Stromal cell of bone marrow (primary cell): Measurements from ENCODE around the gene CMSS1.

ENCODE experiments used
- DNase-seq: peaks from one replicate; pipeline ENCODE4 v3.0.0-alpha.2; 2012; ENCODE audit warnings: low read depth

CMSS1 gene

DNA sequence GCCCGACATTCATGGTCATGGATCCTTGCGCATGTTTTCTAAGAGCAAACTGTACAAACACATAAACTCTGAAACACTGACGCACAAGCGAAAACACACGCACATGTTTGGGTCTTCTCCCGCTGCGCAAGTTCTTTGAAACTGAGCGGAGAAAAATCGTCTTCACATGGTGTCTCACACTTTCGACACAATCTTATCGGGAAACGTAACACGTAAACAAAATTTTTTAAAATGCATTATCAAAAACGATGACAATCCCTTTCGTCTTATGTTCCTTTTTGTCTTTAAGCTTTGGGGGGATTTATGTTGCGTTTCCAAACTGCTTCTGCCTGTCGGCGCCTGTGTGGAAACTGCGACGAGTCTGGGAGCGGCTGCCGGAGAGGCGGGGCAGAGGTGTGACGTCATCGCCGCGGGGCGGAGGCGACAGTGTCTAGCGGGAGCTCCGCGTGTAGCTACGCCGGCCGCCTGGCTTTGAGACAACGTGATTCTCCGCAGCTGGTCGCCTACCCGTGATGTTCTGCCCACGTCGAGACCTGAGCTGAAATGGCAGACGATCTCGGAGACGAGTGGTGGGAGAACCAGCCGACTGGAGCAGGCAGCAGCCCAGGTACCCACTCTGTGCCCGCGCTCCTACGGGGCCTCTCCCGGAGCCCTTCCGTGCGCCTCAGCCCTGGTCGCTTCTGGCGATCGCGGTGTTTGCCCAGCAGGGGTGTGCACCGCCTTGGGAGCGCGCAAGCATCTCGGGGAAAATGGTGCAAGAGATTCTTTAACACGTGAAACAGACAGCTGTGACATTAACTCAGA, at the start of gene CMSS1:
TSS of gene CMSS1 (plus strand) at position 426 of the 804 bp plus-strand sequence.
- peak; percentile 76 for DNase-seq

GRCh38 chr3:99768126-99768525, 49.5 kb upstream of the CMSS1 start:
- DNase-seq, result no peak

GRCh38 chr3:99768808-99769501, 48.7 kb upstream of the CMSS1 start:
- no peak for DNase-seq

DNA sequence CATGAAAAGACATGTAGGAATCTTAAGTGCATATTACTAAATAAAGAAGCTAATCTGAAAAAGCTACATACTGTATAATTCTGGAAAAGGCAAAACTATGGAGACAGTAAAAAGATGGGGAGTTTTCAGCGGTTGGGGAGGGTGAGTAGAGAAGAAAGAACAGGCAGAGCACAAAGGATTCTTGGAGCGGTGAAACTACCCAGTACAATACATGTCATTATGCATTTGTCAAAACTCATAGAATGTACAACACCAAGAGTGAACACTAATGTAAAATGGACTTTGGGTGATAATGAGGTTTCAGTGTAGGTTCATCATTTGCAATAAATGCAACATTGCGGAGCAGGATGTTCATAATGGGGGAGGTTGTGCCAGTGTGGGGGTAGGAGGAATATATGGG, 45.5 kb upstream of the CMSS1 start:
- DNase-seq, result no peak

GRCh38 chr3:99772671-99773070, 45.0 kb upstream of the CMSS1 start:
- no peak for DNase-seq

GRCh38 chr3:99774467-99774866, 43.2 kb upstream of the CMSS1 start:
- DNase-seq, result peak; percentile 90

GRCh38 chr3:99776516-99777209, 41.0 kb upstream of the CMSS1 start:
- no peak for DNase-seq

DNA sequence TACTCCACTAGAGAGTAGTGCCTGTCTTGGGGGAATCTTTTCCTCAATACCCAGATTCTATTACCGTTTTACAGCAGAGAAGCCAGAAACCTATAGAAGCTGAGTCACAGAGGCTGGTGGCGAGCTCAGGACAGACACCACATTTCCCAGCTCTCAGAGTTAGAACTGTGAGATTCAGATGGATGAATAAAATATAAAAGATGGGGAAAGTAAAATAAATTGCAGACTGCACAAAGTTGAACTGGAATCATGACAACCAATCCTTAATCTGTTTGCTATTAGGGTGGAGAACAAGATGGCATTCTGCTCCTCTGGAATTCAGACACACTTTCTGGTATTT, 40.5 kb upstream of the CMSS1 start:
- DNase-seq, result no peak

DNA sequence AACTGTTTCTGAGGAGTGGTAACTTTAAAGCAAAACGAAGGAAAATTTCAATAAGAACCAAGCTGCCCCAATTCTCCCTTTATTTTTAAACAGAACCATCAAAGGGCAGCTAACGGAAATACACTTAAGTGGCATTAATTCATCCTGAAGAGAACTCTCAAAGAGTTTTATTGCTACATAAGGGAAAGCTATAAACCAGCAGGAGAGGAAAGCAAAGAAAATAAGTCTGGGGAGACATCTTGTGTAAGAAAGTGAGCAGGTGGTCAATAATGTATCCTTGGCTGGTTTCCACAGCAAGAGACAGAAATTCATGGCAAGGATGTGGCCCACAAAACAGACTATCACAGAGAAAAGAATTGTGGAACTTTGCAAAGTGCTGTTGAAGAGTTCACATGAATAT, 40.0 kb upstream of the CMSS1 start:
- DNase-seq, result no peak

GRCh38 chr3:99780749-99781148, 36.9 kb upstream of the CMSS1 start:
- peak; percentile 25 for DNase-seq

GRCh38 chr3:99781761-99782160, 35.9 kb upstream of the CMSS1 start:
- peak; percentile 37 for DNase-seq

GRCh38 chr3:99783011-99783573, 34.6 kb upstream of the CMSS1 start:
- peak; percentile 92 for DNase-seq

DNA sequence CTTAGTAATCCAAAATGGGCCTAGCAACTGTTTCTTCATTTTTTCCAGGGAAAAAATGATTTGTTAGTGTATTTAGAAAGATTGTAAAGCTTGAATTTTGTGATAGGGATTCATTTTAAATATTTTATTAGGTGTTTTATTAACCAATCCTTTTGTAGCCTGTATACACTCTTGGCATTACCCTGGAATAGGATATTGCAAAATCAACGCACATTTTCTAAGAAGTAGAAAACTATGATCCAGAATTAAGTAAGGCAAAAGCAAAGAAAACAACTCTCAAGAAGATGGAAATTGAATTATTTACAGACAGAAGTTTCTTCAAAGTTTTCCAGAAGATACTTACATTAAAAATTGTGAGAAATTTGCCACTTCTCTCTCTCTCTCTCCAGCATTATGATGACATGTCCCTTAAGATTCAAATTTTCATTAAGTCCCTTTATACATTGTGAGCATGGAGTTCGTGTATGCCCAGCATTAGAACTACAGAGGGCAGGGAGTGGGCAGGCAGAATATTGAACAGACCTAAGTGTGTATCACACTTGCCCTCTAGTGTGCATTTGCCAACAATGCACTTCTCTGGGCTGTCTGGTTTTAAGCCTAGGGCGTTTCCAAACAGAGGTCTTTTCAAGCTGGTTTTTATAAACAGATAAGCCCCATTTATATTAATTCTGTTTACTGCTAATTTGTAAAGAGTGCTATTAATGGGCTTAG, 28.5 kb upstream of the CMSS1 start:
- DNase-seq, result peak; percentile 59

GRCh38 chr3:99794485-99794884, 23.2 kb upstream of the CMSS1 start:
- no peak for DNase-seq

DNA sequence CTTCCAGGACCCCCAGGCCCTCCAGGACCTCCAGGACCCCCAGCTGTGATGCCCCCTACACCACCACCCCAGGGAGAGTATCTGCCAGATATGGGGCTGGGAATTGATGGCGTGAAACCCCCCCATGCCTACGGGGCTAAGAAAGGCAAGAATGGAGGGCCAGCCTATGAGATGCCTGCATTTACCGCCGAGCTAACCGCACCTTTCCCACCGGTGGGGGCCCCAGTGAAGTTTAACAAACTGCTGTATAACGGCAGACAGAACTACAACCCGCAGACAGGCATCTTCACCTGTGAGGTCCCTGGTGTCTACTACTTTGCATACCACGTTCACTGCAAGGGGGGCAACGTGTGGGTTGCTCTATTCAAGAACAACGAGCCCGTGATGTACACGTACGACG, 22.1 kb upstream of the CMSS1 start:
- DNase-seq, result no peak

- no peak for DNase-seq
Measured at GRCh38 chr3:99799422-99799821, 18.2 kb upstream of the CMSS1 start.

GRCh38 chr3:99803297-99803696, 14.4 kb upstream of the CMSS1 start:
- no peak for DNase-seq

GRCh38 chr3:99805160-99805559, 12.5 kb upstream of the CMSS1 start:
- no peak for DNase-seq

DNA sequence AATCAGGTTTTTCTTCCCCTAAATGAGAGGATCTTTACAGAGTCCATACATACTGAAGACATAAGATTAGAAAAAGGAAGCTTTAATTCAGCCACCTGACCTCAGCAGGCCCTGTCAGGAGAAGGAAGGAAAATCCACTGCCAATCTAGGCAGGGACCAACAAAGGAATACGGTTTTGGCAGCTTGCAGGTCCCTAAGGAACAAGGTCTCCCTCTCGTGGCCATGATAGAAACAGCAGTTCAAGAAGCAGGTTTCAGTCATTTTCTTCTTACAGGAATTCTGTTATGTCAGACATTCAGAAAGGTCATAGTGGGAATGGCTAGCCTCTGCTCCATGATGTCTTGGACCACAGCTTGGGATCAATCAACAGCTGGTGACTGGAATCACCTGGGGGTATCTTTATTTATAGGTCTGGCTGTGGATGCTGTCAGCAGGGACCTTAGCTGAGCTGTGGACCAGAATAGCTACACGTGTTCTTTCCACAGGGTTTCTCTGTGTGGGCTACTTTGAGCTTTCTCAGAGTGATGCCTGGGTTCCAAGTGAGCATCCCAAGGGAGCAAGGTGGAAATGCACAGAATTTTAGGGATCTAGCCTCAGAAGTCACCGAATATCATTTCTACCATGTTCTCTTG, 9.4 kb upstream of the CMSS1 start:
- peak; percentile 55 for DNase-seq

DNA sequence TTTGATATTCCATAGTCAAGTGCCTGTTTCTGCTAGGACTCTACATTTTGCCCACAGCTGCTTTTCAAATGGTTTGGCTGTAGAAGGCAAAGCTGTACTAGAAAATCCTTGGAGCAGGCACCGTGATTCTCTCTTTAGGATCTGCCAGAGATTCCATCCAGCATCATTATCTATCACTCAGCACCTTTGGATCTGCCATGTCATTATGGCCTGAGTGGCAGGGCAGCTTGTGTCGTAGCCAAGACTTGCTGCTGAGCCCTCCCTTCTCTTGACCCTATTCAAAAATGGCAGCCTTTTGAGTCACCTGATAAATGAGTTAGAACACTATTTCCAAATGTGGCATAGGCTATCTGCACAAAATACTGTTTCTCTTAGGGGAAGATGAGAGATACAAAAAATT, 8.1 kb upstream of the CMSS1 start:
- no peak for DNase-seq

DNA sequence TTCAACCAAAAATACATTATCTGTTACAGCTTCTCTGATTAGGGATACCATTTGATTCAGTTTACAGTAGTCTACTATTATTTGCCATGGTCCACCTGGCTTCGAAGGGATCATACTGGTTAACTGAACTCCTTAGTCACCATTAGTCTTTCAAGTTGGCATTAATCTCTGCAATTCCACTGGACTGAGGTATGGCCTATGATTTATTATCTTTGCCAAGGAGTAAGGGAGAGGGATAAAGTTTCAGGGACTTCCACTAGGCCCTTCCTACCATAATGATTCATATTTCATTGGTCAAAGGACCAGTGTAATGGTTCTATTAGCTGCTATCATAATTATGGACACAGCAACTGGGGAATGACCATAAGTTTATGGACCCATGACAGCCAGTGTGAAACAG, 7.3 kb upstream of the CMSS1 start:
- no peak for DNase-seq

- no peak for DNase-seq
Measured at GRCh38 chr3:99817047-99817436, 620 bp upstream of the CMSS1 start.
